Measurements from ENCODE around the gene CXCL3.

The CXCL3 gene

GRCh38 chr4:74018116-74018515 lies 20.4 kb downstream of the CXCL3 start:
- TF ChIP-seq, protein P1, sequence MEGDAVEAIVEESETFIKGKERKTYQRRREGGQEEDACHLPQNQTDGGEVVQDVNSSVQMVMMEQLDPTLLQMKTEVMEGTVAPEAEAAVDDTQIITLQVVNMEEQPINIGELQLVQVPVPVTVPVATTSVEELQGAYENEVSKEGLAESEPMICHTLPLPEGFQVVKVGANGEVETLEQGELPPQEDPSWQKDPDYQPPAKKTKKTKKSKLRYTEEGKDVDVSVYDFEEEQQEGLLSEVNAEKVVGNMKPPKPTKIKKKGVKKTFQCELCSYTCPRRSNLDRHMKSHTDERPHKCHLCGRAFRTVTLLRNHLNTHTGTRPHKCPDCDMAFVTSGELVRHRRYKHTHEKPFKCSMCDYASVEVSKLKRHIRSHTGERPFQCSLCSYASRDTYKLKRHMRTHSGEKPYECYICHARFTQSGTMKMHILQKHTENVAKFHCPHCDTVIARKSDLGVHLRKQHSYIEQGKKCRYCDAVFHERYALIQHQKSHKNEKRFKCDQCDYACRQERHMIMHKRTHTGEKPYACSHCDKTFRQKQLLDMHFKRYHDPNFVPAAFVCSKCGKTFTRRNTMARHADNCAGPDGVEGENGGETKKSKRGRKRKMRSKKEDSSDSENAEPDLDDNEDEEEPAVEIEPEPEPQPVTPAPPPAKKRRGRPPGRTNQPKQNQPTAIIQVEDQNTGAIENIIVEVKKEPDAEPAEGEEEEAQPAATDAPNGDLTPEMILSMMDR (IDR thresholded peaks at IDR 0.05; ENCODE audit: insufficient read depth, missing control alignments) = no peak
- DNase-seq (ENCODE audit: insufficient read length, low spot score) (no peak), FAIRE-seq (no peak)

GRCh38 chr4:74016068-74016467 lies 22.4 kb downstream of the CXCL3 start:
- TF ChIP-seq, protein P1 (IDR thresholded peaks at IDR 0.05; ENCODE audit: insufficient read depth, missing control alignments) = no peak
- no peak for DNase-seq (ENCODE audit: insufficient read length, low spot score)
- no peak for FAIRE-seq

DNA sequence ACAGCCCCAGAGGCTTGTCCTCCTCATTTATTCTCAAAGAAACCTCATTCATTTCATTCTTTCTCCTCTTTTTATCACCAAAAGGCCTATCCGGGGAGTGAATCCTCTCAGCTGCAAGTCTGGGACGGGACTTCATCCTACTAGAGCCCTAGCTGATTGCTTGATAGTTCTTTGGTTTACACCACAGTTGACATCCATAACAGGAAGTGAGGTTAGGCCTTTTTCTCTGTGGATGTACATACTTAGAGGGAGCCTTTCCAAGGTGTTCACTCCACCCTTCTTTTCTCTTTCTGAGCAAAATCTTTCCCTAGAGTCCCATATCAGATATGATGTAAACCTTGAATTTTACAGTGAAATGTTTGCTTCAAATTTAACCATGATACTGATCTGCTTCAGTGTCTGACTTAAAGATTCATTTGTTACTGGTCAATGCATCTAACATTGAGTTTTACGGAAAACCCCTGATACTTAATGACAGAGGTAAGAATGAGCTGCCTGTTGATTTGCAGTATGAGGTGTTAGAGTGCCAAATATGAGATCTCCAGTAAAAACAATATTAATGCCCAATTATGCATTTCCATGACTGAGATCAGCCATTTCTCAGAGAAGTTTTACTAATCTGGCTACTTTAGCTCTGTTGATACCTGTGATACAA lies 23.2 kb downstream of the CXCL3 start:
- TF ChIP-seq, protein P1 (IDR thresholded peaks at IDR 0.05; ENCODE audit: insufficient read depth, missing control alignments) = no peak
- no peak for FAIRE-seq

GRCh38 chr4:74014332-74014731 lies 24.2 kb downstream of the CXCL3 start:
- no peak for FAIRE-seq
- DNase-seq (ENCODE audit: insufficient read length, low spot score) = no peak
- TF ChIP-seq, protein P1 (IDR thresholded peaks at IDR 0.05; ENCODE audit: insufficient read depth, missing control alignments) = no peak

More for the DNA sequence above, 23.2 kb downstream of the CXCL3 start:
- no peak for DNase-seq (ENCODE audit: insufficient read length, low spot score)

DNA sequence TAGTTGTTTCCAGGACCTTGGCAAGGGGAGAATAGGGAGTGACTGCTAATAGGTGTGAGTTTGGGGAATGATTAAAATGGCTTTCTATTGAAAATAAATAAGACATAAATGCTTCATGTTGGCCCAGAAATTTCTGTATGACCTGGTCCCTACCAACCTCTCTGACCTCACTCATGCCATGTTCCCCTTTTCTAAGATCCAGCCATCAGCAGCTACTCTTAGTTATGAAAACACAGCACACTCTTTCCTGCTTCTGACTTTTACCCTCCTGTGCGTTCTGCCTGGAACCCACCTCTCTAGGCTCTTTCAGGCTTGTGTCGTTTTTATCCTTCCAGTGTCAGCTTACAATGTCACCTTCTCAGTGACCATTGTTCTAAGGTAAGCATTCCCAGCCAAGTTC lies 25.2 kb downstream of the CXCL3 start:
- TF ChIP-seq, protein P1 (IDR thresholded peaks at IDR 0.05; ENCODE audit: insufficient read depth, missing control alignments) = no peak
- FAIRE-seq (no peak), DNase-seq (ENCODE audit: insufficient read length, low spot score) (no peak)

- TF ChIP-seq, protein P1 (IDR thresholded peaks at IDR 0.05; ENCODE audit: insufficient read depth, missing control alignments) = no peak
- DNase-seq (ENCODE audit: insufficient read length, low spot score) (no peak), FAIRE-seq (no peak)
Measured at GRCh38 chr4:74012130-74012529, 26.4 kb downstream of the CXCL3 start.

GRCh38 chr4:74009307-74009706 lies 29.2 kb downstream of the CXCL3 start:
- TF ChIP-seq, protein P1 (IDR thresholded peaks at IDR 0.05; ENCODE audit: insufficient read depth, missing control alignments) = no peak
- DNase-seq (ENCODE audit: insufficient read length, low spot score) = no peak
- FAIRE-seq = no peak

Data from D721Med (cell line).